NCI-H1436 (cell line): Measurements from ENCODE around the gene DENND5B.
A peak's percentile ranks its signal among the peaks of the same experiment; 100 is the strongest.
"Not testable (repeated sequence)": the region's sequence is repeated elsewhere in the genome, so short reads cannot be mapped to it uniquely, and the experiment has no call there.

Experiments
- DNase-seq: peaks from one replicate; lab custom pipeline; 2025; lab: John Stamatoyannopoulos, UW

Gene DENND5B

GRCh38 chr12:31590642-31591379 is at the start of gene DENND5B:
DENND5B (minus strand) TSS chr12:31591136; CDS start chr12:31590832, 304 bp downstream.
- DNase-seq, result peak; percentile 73

- no peak for DNase-seq
Measured at GRCh38 chr12:31634620-31635019, 43.7 kb upstream of the DENND5B start.

- DNase-seq, result no peak
Measured at GRCh38 chr12:31633464-31633863, 42.5 kb upstream of the DENND5B start.

- DNase-seq, result no peak
Measured at GRCh38 chr12:31631809-31632208, 40.9 kb upstream of the DENND5B start.

GRCh38 chr12:31631023-31631724 is 40.2 kb upstream of the DENND5B start:
- DNase-seq, result no peak

GRCh38 chr12:31629756-31630732 is 39.1 kb upstream of the DENND5B start:
- DNase-seq, result no peak

GRCh38 chr12:31627456-31628054 is 36.6 kb upstream of the DENND5B start:
- DNase-seq, result no peak

GRCh38 chr12:31626270-31626995 is 35.5 kb upstream of the DENND5B start:
- DNase-seq, result no peak

GRCh38 chr12:31622038-31622437 is 31.1 kb upstream of the DENND5B start:
- no peak for DNase-seq

GRCh38 chr12:31620311-31620710 is 29.4 kb upstream of the DENND5B start:
- no peak for DNase-seq

GRCh38 chr12:31618228-31619025 is 27.5 kb upstream of the DENND5B start:
- DNase-seq, result no peak

GRCh38 chr12:31612819-31613218 is 21.9 kb upstream of the DENND5B start:
- DNase-seq, result no peak

- DNase-seq, result not testable (repeated sequence)
Measured at GRCh38 chr12:31608299-31608698, 17.4 kb upstream of the DENND5B start.

GRCh38 chr12:31605531-31605930 is 14.6 kb upstream of the DENND5B start:
- no peak for DNase-seq

GRCh38 chr12:31603546-31604009 is 12.6 kb upstream of the DENND5B start:
- no peak for DNase-seq

- no peak for DNase-seq
Measured at GRCh38 chr12:31600750-31601149, 9.8 kb upstream of the DENND5B start.

GRCh38 chr12:31600252-31600651 is 9.3 kb upstream of the DENND5B start:
- no peak for DNase-seq

GRCh38 chr12:31599053-31599452 is 8.1 kb upstream of the DENND5B start:
- DNase-seq, result no peak

GRCh38 chr12:31597066-31597465 is 6.1 kb upstream of the DENND5B start:
- no peak for DNase-seq

GRCh38 chr12:31594681-31595080 is 3.7 kb upstream of the DENND5B start:
- no peak for DNase-seq
